GM19099 (cell line): ENCODE data around the gene EMILIN2.

ENCODE experiments used
- POLR2A ChIP-seq: IDR thresholded peaks from 3 replicates; pipeline ENCODE4 v1.6.1; 2011; ENCODE audit warnings: low read depth; ENCODE audit not compliant: insufficient read length; ENCODE audit errors: extremely low read depth

Gene EMILIN2

GRCh38 chr18:2914881-2915240 is 68.1 kb downstream of the EMILIN2 start:
- no peak for TF ChIP-seq POLR2A

GRCh38 chr18:2916184-2916583 is 69.4 kb downstream of the EMILIN2 start:
- no peak for TF ChIP-seq POLR2A

GRCh38 chr18:2917259-2918047 is 70.6 kb downstream of the EMILIN2 start:
- TF ChIP-seq POLR2A: no peak

DNA sequence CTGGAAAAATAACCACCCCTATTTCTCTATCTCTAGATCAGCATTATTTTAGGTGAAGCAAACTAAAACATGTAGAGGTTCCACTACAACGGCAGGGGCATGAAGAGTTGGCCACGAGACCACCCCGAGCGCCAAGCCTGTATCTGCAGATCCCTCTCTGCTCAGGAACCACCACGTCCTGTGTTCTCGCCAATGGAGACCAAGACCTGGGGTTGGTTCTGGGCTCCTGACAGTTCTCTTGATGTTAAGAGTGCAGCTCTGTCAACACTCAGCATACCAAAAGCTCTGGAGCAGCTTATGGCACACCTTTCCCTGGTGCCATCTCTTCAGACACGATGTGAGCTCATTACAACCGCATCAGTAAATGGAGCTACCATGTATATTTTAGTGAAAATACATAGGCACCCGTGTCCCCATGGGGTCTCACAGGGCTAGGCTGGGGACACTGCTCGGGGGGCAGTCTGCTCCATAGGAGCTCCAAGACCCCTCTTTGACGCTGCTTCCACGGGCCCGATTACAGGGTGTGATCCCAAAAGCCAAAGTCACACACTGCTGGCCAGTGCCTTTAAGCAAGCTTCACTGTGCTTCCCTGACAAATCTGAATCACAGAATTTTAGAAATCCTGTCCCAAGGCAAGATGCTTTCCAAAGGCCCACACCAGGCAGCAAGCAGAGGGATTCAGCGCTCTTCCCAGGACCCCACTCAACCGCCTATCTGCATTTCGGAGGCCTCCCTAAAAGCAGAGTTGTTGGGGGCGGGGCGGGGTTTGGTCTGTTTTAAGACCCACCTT is 72.2 kb downstream of the EMILIN2 start:
- no peak for TF ChIP-seq POLR2A

DNA sequence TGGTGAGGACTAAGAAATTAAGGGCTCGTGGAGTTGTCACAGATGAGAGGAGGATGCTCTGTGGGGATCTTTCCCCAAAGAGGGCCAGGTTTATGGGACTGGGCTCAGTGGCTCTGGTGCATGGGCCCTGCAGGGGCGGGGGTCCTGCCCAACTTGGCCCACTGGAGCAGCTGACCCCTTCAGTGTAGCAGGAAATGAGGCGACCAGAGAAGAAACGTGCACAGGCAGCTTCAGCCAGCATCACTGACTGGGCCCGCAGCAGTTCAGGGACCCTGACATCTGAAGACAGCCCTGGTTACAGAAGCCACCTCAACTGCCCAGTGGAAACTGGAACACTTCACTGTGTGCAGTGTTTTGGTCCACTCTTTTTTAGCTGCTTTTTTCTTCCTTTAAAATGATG is 72.8 kb downstream of the EMILIN2 start:
- no peak for TF ChIP-seq POLR2A

- TF ChIP-seq POLR2A: no peak
Measured at GRCh38 chr18:2920027-2920426, 73.2 kb downstream of the EMILIN2 start.

- TF ChIP-seq POLR2A: no peak
Measured at GRCh38 chr18:2920546-2921343, 73.9 kb downstream of the EMILIN2 start.

DNA sequence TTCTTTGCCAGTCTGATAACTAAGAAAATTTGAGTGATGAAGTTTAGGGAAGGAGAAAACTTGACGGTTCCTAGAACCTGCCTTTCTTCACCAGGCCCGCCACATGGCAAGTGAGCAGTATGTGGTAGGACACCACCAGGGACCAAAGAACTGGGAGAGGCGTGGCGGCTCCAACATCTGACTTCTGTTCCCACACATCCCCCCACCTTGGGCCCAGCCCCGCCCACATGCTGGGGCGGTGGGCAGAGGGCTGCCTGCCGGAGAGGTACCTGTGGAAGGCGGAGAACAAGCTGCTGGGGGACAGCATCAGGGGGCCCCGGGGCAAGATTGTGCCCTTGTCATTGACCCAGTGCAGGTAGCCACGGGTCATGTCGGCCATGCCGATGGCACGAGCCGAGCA is 75.0 kb downstream of the EMILIN2 start:
- no peak for TF ChIP-seq POLR2A

DNA sequence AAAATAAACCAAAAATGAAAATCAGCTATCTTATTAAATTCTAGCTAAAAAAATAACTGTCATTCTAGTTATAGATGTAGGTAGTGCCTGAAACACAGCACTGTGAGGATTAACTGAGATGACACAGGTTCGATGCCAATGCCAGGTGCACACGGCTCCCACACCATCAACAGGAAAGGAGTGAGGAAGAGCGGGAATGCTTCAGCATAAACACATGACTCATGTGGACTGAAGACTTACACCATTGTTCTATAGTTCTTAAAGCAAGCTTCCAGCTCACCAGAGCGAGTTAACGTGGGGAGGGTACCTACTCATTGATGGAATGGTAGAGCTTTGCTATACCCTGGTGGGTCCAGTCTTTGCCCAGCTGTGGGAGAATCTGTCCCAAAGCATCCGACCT is 76.7 kb downstream of the EMILIN2 start:
- no peak for TF ChIP-seq POLR2A

DNA sequence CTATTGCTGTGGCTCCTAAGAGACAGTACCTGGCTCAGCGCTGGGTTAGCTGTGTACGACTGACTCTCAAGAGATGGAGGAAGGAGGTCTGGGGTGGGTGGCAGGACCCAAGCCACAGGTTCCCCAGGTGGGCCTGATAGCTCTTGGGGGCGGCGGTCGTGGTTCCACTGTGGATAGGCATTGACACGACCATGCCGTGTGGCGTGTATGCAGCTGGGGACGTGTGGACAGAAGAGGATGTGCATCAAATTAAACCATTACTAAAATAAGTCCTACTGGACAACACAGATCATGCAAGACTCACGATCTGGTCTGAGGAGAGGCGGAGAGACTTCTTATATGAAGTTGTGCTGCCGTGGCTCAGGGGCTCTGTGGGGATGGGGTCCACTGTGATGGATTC is 78.1 kb downstream of the EMILIN2 start:
- no peak for TF ChIP-seq POLR2A

GRCh38 chr18:2926528-2926927 is 79.7 kb downstream of the EMILIN2 start:
- no peak for TF ChIP-seq POLR2A

DNA sequence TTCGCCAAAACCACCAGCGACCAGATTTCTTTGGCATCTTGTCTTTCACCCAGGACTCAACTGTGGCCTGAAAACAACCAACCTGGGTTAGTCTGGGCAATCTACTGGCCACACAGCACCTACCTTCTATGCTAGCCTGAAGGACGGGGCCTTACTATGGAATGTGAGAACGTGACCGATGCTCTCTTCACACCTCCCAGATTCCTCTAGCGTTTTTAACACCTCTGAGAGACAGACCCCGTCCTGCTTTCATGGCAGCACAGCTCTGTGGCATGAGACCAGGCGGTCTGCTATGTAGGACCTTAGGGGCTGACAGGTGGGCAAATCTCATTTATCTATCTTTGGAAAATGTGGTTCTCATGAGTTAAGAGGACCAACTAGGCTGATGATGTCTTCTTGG is 80.9 kb downstream of the EMILIN2 start:
- TF ChIP-seq POLR2A: no peak

DNA sequence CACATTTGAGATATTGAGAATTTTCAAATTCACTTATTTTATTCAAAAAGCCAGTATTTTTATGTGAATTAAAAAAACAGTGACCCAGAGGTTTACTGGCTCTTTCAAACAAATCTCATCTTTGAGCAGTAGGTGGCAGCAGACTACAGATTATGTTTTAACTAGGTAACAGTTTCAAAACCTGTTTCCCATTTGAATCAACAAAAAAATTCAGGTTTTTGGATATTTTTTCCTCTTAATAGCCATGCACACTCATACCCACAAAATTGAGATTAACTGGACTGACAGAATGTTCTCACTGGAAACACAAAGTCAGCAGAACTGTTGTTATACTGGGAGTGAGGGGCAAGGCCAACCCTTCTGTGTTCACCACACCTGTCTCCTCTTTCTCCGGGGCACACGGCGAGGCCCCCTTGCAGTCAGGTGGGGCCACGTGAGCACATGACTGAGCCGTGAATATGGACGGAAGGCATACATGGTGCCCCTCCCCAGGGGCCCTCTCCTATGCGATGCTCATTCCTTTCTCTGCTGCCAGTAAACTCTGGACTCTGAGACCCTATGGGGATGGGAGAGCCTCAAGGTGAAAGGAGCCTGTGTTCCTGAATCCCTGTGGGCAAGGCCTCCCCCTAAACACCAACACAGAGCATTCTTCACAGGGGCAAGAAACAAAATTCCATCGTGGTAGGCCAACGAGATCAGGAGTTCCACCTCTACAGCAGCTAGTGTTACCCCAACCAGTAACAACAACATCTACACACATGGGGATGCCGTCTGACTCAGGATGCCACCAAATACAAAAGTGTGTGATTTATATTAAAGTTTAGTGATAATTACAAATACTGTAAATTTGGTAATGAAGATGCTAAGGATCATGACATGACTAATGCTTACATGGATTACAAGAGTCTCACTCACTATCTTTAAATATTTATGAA is 85.7 kb downstream of the EMILIN2 start:
- no peak for TF ChIP-seq POLR2A

DNA sequence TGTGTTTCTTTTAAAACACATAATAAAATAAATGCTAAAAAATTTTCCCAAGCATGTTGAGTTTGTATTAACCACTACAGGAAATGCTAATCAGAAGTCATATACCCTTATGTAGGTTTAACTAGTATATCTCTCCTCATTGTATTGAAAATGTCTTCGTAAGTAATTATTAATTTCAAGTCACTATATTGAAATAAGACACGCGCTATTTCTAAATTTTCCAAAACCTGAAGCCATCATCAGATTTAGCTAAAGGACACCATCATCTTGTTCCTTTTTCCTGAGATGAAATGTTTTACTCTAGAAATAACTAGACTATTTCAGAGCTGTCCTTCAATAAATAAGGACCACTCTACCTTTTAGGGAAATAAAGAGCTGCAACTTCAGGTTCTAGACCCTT is 87.2 kb downstream of the EMILIN2 start:
- no peak for TF ChIP-seq POLR2A

- TF ChIP-seq POLR2A: no peak
Measured at GRCh38 chr18:2935438-2936192, 88.8 kb downstream of the EMILIN2 start.
